Cardiac muscle cell (in vitro differentiated cells and primary cell): Measurements from ENCODE around the gene RLF. TPM values are rescaled to one million over a fixed set of nuclear protein-coding genes. Genes with fewer than 3 reads are reported as not detected.
A peak's percentile ranks its signal among the peaks of the same experiment; 100 is the strongest.

Source experiments
- DNase-seq, 2 donors: peaks; one replicate each; pipeline versions ENCODE4 v3.0.0 to v3.0.0-alpha.2; 2010 to 2017; ENCODE audit warnings: low read depth in 1 of 2, low spot score in 1 of 2
- H3K27ac ChIP-seq: fragments of 200-600 bp; sonication (generic); 2 replicates; pipeline ENCODE4 v1.5.1; 2016
- H3K27me3 ChIP-seq: fragments of 200-600 bp; sonication (generic); 2 replicates; pipeline ENCODE4 v1.6.0; 2016; ENCODE audit warnings: control low read depth
- H3K36me3 ChIP-seq: fragments of 200-600 bp; sonication (generic); 2 replicates; pipeline ENCODE4 v1.5.1; 2016; ENCODE audit warnings: control low read depth
- H3K4me1 ChIP-seq: fragments of 200-600 bp; sonication (generic); 2 replicates; pipeline ENCODE4 v1.8.1; 2017; ENCODE audit warnings: low read depth, mild to moderate bottlenecking, mixed run types
- H3K4me3 ChIP-seq: fragments of 200-600 bp; sonication (generic); 2 replicates; pipeline ENCODE4 v1.5.1; 2016; ENCODE audit warnings: mild to moderate bottlenecking
- H3K9me3 ChIP-seq: fragments of 200-600 bp; sonication (generic); 2 replicates; pipeline ENCODE4 v1.5.1; 2017; ENCODE audit warnings: low read depth, mild to moderate bottlenecking, control low read depth
- CTCF ChIP-seq: IDR thresholded peaks from 2 replicates; pipeline ENCODE4 v1.5.1; 2012; ENCODE audit warnings: low read depth, mild to moderate bottlenecking, low read length
- polyA plus RNA-seq: library from polyadenylated mRNA; unstranded; fragments of >200 nt; fragmentation: Nextera tagmentation; extraction: Ambion mirVana; gene quantifications from 2 replicates; pipeline ENCODE4 v1.2.1, GENCODE V29; 2016
- total RNA-seq: library from RNA; depleted of rRNA; stranded (reverse); fragments of >200 nt; gene quantifications from 2 replicates; pipeline ENCODE4 v1.2.3, GENCODE V29; 2016

RLF gene
- total and polyA plus RNA-seq, 2 experiments from 2014 or later = 6.7 to 27.5 TPM

DNA sequence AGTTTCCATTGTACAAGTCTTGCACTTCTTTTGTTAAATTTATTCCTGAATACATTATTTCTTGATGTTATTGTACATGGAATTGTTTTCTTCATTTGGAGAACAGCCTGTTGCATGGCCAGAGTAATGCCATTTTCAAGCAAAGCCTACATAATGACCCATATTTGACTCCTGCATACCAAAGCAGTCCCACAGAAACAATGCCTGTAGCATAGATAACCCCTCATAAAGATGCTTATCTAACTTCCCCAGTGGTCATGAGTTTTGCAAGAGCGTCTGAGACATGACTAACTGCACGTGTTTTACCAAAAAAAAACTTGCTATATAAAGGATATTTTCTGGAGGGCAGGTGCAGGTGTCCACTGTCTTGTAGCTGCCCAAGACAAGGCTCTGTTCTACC, 30.3 kb upstream of the RLF start:
- no peaks in the 10 kb centered on the region for H3K4me1 ChIP-seq
- no peak for TF ChIP-seq CTCF
- no peaks in the 10 kb centered on the region for H3K9me3 ChIP-seq
- no peak overlapping the region for H3K4me3 ChIP-seq
- no peak for DNase-seq
- H3K36me3 ChIP-seq = no peaks in the 10 kb centered on the region
- no peaks in the 10 kb centered on the region for H3K27me3 ChIP-seq
- H3K27ac ChIP-seq = no peak overlapping the region

DNA sequence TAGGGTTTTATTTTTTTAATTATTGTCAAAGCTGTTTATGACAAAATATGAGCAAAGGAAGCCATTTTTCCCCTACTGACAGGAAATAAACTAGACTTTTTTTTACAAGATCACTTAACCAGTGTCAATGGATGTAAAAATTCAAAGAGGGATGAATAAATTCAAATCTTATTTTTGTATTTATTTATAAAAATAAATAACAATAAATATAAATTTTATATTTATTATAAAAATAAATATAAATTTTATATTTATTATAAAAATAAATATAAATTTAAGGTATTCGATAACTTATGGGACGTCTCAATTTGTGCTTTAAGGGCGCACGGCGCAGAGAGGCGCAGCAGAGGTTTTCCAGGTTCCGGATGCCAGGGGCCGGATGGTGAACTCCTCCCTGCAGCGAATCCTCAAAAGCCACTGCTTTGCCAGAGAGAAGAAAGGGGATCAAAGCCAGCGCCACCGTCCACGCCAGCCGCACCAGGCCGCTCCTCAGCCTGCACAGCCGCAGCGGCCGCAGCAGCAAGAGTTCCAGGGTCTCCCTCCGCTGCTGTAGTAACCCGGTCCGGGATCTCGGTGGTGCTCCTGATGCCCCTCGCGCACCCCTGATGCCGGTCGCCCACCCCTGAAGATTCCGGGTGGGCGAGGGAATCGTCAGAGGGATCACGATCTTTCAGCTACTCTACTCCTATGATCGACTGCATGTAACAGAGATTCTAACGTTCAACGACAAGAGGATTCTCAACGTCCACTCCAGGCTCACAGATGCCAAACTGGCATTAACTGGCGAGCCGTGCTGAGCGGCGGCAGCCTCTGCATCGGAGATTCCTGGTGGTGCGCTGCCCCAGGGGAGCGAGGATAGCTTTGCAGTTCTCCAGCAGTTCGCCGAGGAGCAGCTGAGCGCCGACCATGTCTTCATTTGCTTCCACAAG, 28.5 kb upstream of the RLF start:
- H3K27me3 ChIP-seq = no peaks in the 10 kb centered on the region
- no peak overlapping the region for H3K27ac ChIP-seq
- DNase-seq = peak in 1 of 2 donors; percentile 41
- no peaks in the 10 kb centered on the region for H3K4me1 ChIP-seq
- H3K4me3 ChIP-seq = no peak overlapping the region
- TF ChIP-seq CTCF = no peak
- H3K9me3 ChIP-seq = no peaks in the 10 kb centered on the region
- no peaks in the 10 kb centered on the region for H3K36me3 ChIP-seq

DNA sequence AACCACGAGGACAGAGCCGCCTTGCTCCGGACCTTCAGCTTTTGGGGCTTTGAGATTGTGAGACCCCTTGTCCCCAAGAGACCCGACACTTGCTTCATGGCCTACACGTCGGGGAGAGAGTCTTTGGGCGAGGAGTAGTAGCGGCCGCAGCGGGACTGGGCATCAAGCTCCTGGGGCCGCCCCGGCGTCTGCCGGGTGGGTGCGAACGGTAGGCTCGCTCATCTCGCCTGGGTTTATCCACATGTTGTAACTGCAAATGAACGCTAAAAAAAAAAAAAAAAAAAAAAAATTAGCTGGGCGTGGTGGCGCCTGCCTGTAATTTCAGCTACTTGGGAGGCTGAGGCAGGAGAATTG, 27.9 kb upstream of the RLF start:
- no peak for DNase-seq
- H3K4me3 ChIP-seq = no peak overlapping the region
- TF ChIP-seq CTCF = no peak
- H3K27me3 ChIP-seq = no peaks in the 10 kb centered on the region
- no peaks in the 10 kb centered on the region for H3K9me3 ChIP-seq
- H3K36me3 ChIP-seq = no peaks in the 10 kb centered on the region
- H3K4me1 ChIP-seq = no peaks in the 10 kb centered on the region
- no peak overlapping the region for H3K27ac ChIP-seq

- no peaks in the 10 kb centered on the region for H3K4me1 ChIP-seq
- H3K4me3 ChIP-seq = no peak overlapping the region
- no peak for TF ChIP-seq CTCF
- no peaks in the 10 kb centered on the region for H3K36me3 ChIP-seq
- H3K27ac ChIP-seq = no peak overlapping the region
- no peaks in the 10 kb centered on the region for H3K27me3 ChIP-seq
- DNase-seq = no peak
- no peaks in the 10 kb centered on the region for H3K9me3 ChIP-seq
Measured at GRCh38 chr1:40133839-40134238, 27.3 kb upstream of the RLF start.

- Histone ChIP-seq H3K36me3 (no peaks in the 10 kb centered on the region), H3K27ac (no peak overlapping the region), H3K9me3 (no peaks in the 10 kb centered on the region), H3K4me1 (no peaks in the 10 kb centered on the region), H3K27me3 (peaks cover 19% of the 10 kb centered on the region), H3K4me3 (no peak overlapping the region)
- TF ChIP-seq CTCF = no peak
- peak in 1 of 2 donors; percentile 17 for DNase-seq
Measured at GRCh38 chr1:40140211-40140973, 20.8 kb upstream of the RLF start.
